Kidney epithelial cell (primary cell): ENCODE results near the gene PIGBOS1. TPM values are rescaled to one million over a fixed set of nuclear protein-coding genes. Genes with fewer than 3 reads are reported as not detected.
"Not testable (repeated sequence)": the region's sequence is repeated elsewhere in the genome, so short reads cannot be mapped to it uniquely, and the experiment has no call there.

Experiments used
- DNase-seq: peaks from one replicate; pipeline ENCODE4 v3.0.0-alpha.2; 2010; ENCODE audit warnings: low read depth
- H3K27me3 ChIP-seq: 2 replicates; pipeline ENCODE4 v1.6.0; 2011; ENCODE audit warnings: low read length; ENCODE audit not compliant: control insufficient read depth, insufficient read depth
- H3K36me3 ChIP-seq: 2 replicates; pipeline ENCODE4 v1.5.1; 2011; ENCODE audit warnings: low read length; ENCODE audit not compliant: control insufficient read depth, insufficient read depth
- H3K4me3 ChIP-seq: 2 replicates; pipeline ENCODE4 v1.5.1; 2011; ENCODE audit warnings: low read depth, mild to moderate bottlenecking, control low read depth, low read length
- CTCF ChIP-seq: IDR thresholded peaks from 2 replicates; pipeline ENCODE4 v1.5.1; 2011; ENCODE audit warnings: mild to moderate bottlenecking, moderate library complexity, low read length, control low read depth, inconsistent platforms; ENCODE audit not compliant: insufficient read depth, poor library complexity, severe bottlenecking
- total RNA-seq: library from RNA; depleted of rRNA; stranded (reverse); fragments of >200 nt; gene quantifications from 2 replicates; pipeline ENCODE4 v1.2.3, GENCODE V29; 2015

Gene PIGBOS1
- total RNA-seq, 1 donor from 2014 or later = 32.8 TPM

GRCh38 chr15:55284426-55284825, 34.5 kb downstream of the PIGBOS1 start:
- no peak for TF ChIP-seq CTCF
- no peaks in the 10 kb centered on the region for H3K36me3 ChIP-seq
- no peak for DNase-seq
- H3K27me3 ChIP-seq = no peaks in the 10 kb centered on the region
- H3K4me3 ChIP-seq = no peak overlapping the region

GRCh38 chr15:55283379-55284147, 35.4 kb downstream of the PIGBOS1 start:
- H3K36me3 ChIP-seq = no peaks in the 10 kb centered on the region
- DNase-seq = no peak
- no peak for TF ChIP-seq CTCF
- H3K4me3 ChIP-seq = no peak overlapping the region
- no peaks in the 10 kb centered on the region for H3K27me3 ChIP-seq

- no peak for TF ChIP-seq CTCF
- DNase-seq = peak; percentile 42
- no peaks in the 10 kb centered on the region for H3K27me3 ChIP-seq
- no peaks in the 10 kb centered on the region for H3K36me3 ChIP-seq
- no peak overlapping the region for H3K4me3 ChIP-seq
Observed at GRCh38 chr15:55282284-55282833, 36.6 kb downstream of the PIGBOS1 start.

- no peaks in the 10 kb centered on the region for H3K36me3 ChIP-seq
- TF ChIP-seq CTCF = no peak
- H3K27me3 ChIP-seq = no peaks in the 10 kb centered on the region
- no peak overlapping the region for H3K4me3 ChIP-seq
- DNase-seq = no peak
Observed at GRCh38 chr15:55281517-55282228, 37.2 kb downstream of the PIGBOS1 start.

GRCh38 chr15:55280589-55280988, 38.3 kb downstream of the PIGBOS1 start:
- not testable (repeated sequence) for DNase-seq, H3K4me3 ChIP-seq, H3K27me3 ChIP-seq, H3K36me3 ChIP-seq

GRCh38 chr15:55279746-55280351, 39.1 kb downstream of the PIGBOS1 start:
- peak; percentile 90 for DNase-seq
- no peaks in the 10 kb centered on the region for H3K27me3 ChIP-seq
- TF ChIP-seq CTCF = no peak
- no peaks in the 10 kb centered on the region for H3K36me3 ChIP-seq
- H3K4me3 ChIP-seq = no peak overlapping the region
